Astrocyte of the spinal cord (primary cell): ENCODE results near the gene PLEKHG5.

Experiments
- DNase-seq: peaks from one replicate; pipeline ENCODE4 v3.0.0; 2011; ENCODE audit warnings: low read depth, low spot score
- H3K4me3 ChIP-seq: 2 replicates; pipeline ENCODE4 v1.5.1; 2011; ENCODE audit warnings: low read depth, mild to moderate bottlenecking, low read length, moderate library complexity
- in situ Hi-C: cut with HindIII; loops from 2 replicates; pipeline ENCODE4 v1.10.0; 2017; ENCODE audit warnings: low sequenced_read_pairs
- TF ChIP-seq, protein P1 (sequence below): IDR thresholded peaks from 2 replicates; pipeline ENCODE4 v1.5.1; 2012; ENCODE audit warnings: low read depth, mild to moderate bottlenecking, low read length, inconsistent platforms

PLEKHG5 gene

DNA sequence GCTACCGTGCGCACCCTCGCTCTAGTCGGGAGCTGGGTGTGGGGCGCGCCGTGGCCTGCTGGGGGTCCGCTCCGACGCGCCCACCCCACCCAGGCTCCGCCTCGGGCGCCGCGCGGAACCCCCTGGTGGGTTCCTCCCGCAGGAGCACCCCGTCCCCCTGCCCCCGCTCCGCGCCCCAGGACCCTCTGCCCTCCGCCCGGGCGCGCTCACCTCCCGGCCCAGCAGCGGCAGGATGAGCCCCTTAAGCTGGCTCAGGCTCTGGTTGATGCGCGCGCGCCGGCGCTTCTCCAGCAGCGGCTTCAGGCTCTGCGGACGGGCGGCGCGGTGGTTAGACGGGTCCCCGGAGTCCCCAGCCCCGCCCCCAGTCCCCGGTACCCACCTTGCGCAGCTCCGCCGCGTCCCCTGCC is 72.1 kb downstream of the PLEKHG5 start:
- in situ Hi-C loops: no loop called here
- peak overlapping the region; percentile 3 for H3K4me3 ChIP-seq
- TF ChIP-seq, protein P1, sequence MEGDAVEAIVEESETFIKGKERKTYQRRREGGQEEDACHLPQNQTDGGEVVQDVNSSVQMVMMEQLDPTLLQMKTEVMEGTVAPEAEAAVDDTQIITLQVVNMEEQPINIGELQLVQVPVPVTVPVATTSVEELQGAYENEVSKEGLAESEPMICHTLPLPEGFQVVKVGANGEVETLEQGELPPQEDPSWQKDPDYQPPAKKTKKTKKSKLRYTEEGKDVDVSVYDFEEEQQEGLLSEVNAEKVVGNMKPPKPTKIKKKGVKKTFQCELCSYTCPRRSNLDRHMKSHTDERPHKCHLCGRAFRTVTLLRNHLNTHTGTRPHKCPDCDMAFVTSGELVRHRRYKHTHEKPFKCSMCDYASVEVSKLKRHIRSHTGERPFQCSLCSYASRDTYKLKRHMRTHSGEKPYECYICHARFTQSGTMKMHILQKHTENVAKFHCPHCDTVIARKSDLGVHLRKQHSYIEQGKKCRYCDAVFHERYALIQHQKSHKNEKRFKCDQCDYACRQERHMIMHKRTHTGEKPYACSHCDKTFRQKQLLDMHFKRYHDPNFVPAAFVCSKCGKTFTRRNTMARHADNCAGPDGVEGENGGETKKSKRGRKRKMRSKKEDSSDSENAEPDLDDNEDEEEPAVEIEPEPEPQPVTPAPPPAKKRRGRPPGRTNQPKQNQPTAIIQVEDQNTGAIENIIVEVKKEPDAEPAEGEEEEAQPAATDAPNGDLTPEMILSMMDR: no peak
- no peak for DNase-seq

DNA sequence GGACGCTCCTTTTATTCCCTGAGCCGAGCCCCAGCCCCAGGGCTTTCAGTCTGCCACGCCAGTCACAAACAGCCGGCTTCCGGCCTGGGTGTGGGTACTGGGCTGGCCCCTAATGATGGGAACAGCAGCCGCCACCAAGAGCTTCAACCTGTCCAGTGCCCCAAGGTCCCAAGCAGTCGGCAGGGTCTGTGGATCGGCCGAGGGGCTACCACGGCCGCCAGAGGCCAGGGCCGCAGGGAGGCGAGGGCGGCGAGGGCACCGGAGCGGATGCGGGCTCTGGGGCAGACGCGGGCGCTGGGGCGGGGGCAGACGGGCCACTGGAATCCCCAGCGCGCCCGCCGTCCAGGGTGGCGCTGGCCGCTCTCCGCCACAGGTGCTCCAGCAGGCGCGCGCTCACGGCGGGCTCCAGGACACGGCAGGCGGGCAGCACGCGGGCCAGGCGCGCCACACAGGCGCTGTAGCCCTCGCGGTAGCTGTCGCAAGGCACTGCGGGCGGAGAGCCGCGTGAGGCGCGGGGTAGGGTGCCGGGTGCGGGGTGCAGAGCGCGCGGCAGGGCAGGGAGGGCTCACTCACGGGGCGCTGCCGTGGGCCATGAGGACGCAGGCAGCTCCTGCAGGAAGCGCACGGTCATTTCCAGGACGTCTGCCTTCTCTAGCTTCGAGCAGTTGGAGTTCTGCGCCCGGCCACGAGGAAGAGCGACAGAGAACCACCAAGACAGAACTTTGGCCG is 72.6 kb downstream of the PLEKHG5 start:
- in situ Hi-C loops: no loop called here
- TF ChIP-seq, protein P1: no peak
- DNase-seq: no peak
- H3K4me3 ChIP-seq: no peak overlapping the region

DNA sequence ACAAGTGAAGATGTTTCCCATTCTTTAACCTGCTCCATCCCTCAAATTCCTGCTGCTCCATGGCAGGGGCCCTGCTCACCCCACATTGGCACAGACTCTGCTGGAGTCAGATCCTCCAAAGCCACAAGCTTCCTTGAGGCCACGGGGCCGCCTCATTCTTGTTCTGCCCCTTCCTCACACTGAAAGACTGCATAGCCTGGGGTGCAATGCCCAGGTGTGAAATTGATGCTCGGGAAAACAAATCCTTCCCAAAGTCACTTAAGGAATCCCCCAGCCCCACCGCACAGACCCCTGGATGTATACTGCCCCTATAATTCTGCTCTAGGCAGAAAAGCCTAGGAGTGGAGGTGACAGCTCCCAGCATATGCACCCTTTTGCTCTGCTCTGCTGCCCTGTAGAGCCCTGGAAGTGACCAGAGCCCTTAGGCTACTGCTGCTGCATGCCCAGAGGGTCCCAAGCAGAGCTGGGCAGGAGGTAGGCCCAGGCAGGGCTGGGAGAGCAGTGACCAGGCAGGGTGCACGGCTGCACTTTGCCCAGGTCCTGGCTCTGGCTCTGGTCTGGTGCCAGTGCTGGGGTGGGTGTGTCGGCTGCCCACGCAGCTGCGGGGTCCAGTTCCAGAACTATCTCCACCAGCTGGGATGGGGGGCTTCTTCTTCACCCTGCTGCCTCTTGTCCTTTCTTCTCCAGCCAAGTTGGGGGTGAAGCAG is 73.4 kb downstream of the PLEKHG5 start:
- TF ChIP-seq, protein P1: no peak
- in situ Hi-C loops: no loop called here
- no peak overlapping the region for H3K4me3 ChIP-seq
- DNase-seq: no peak
